Neuronal stem cell (in vitro differentiated cells): ENCODE data around the gene NR3C1.
"Not testable (repeated sequence)": the region's sequence is repeated elsewhere in the genome, so short reads cannot be mapped to it uniquely, and the experiment has no call there.

Experiments
- DNase-seq: peaks from one replicate; pipeline ENCODE4 v3.0.0-alpha.2; 2013; ENCODE audit warnings: low spot score
- H2AFZ ChIP-seq: one replicate; pipeline ENCODE4 v1.6.1; 2013; ENCODE audit warnings: mild to moderate bottlenecking, low read length, inconsistent platforms
- H2AK5ac ChIP-seq: 2 replicates; pipeline ENCODE4 v1.6.1; 2013; ENCODE audit warnings: low read depth, mild to moderate bottlenecking, inconsistent platforms, low read length, moderate library complexity, mixed read lengths
- H2BK120ac ChIP-seq: 2 replicates; pipeline ENCODE4 v1.6.1; 2013; ENCODE audit warnings: low read depth, mild to moderate bottlenecking, inconsistent platforms, low read length, moderate library complexity, mixed read lengths
- H2BK12ac ChIP-seq: one replicate; pipeline ENCODE4 v1.6.1; 2013; ENCODE audit warnings: low read length, inconsistent platforms
- H2BK15ac ChIP-seq: 2 replicates; pipeline ENCODE4 v1.6.1; 2013; ENCODE audit warnings: mild to moderate bottlenecking, low read length, inconsistent platforms, mixed read lengths
- H2BK5ac ChIP-seq: one replicate; pipeline ENCODE4 v1.6.1; 2013; ENCODE audit warnings: inconsistent platforms, mild to moderate bottlenecking, low read length, moderate library complexity
- H3K14ac ChIP-seq: one replicate; pipeline ENCODE4 v1.6.1; 2013; ENCODE audit warnings: low read length, inconsistent platforms
- H3K18ac ChIP-seq: 2 replicates; pipeline ENCODE4 v1.6.1; 2013; ENCODE audit warnings: low read length, inconsistent platforms
- H3K23ac ChIP-seq: 2 replicates; pipeline ENCODE4 v1.6.1; 2013; ENCODE audit warnings: low read depth, mild to moderate bottlenecking, mixed read lengths, low read length, inconsistent platforms; ENCODE audit not compliant: poor library complexity
- H3K27ac ChIP-seq: replicated peaks from 3 replicates; pipeline ENCODE4 v1.5.1; 2013; ENCODE audit warnings: low read length, inconsistent platforms
- H3K27me3 ChIP-seq, 3 experiments: 2 replicates each; pipeline ENCODE4 v1.6.1; 2013; ENCODE audit warnings: low read length in 3 of 3, mild to moderate bottlenecking in 2 of 3, inconsistent platforms in 1 of 3, low read depth in 1 of 3, mixed read lengths in 1 of 3, moderate library complexity in 1 of 3; ENCODE audit not compliant: control insufficient read depth in 3 of 3, insufficient read depth in 3 of 3
- H3K36me3 ChIP-seq, 2 donors: replicated peaks in 1 of 2; 2 replicates each; pipeline ENCODE4 v1.6.1; 2013; ENCODE audit warnings: low read length in 2 of 2; ENCODE audit not compliant: control insufficient read depth in 2 of 2, insufficient read depth in 2 of 2
- H3K4ac ChIP-seq: 2 replicates; pipeline ENCODE4 v1.6.1; 2013; ENCODE audit warnings: inconsistent platforms, mild to moderate bottlenecking, low read length, moderate library complexity
- H3K4me1 ChIP-seq, 2 donors: 1 replicate in 1 of 2; 2 replicates in 1 of 2; pipeline ENCODE4 v1.6.1; 2013; ENCODE audit warnings: low read length in 2 of 2, low read depth in 1 of 2; ENCODE audit not compliant: control insufficient read depth in 2 of 2, insufficient read depth in 1 of 2
- H3K4me2 ChIP-seq: one replicate; pipeline ENCODE4 v1.6.1; 2013; ENCODE audit warnings: mild to moderate bottlenecking, low read length, inconsistent platforms; ENCODE audit not compliant: insufficient read depth, poor library complexity, severe bottlenecking
- H3K4me3 ChIP-seq, 2 donors: 2 replicates each; pipeline ENCODE4 v1.5.1; 2013; ENCODE audit warnings: low read length in 2 of 2, mild to moderate bottlenecking in 2 of 2, inconsistent platforms in 1 of 2, moderate library complexity in 1 of 2
- H3K79me1 ChIP-seq: one replicate; pipeline ENCODE4 v1.6.1; 2013; ENCODE audit warnings: low read depth, mild to moderate bottlenecking, inconsistent platforms, low read length, moderate library complexity
- H3K9ac ChIP-seq: one replicate; pipeline ENCODE4 v1.6.1; 2013; ENCODE audit warnings: mild to moderate bottlenecking, low read depth, low read length, inconsistent platforms; ENCODE audit not compliant: poor library complexity
- H3K9me3 ChIP-seq, 2 donors: replicated peaks in 1 of 2; 2 replicates each; pipeline versions ENCODE3 to v1.6.1; 2013; ENCODE audit warnings: low read length in 2 of 2, mild to moderate bottlenecking in 2 of 2, inconsistent platforms in 1 of 2, low read depth in 1 of 2, mixed read lengths in 1 of 2, moderate library complexity in 1 of 2; ENCODE audit not compliant: control insufficient read depth in 2 of 2, insufficient read depth in 1 of 2
- H4K8ac ChIP-seq: one replicate; pipeline ENCODE4 v1.6.1; 2013; ENCODE audit warnings: low read depth, mild to moderate bottlenecking, inconsistent platforms, low read length, moderate library complexity
- H4K91ac ChIP-seq: one replicate; pipeline ENCODE4 v1.6.1; 2013; ENCODE audit warnings: low read length, low read depth, mild to moderate bottlenecking, inconsistent platforms; ENCODE audit not compliant: poor library complexity
- WGBS, 2 donors: extraction: QIAGEN DNeasy Blood & Tissue Kit; methylation state at CpG; one replicate each; pipeline ENCODE4 v1.1.7; 2013; ENCODE audit warnings: missing lambda C conversion rate in 2 of 2, mixed read lengths in 1 of 2; ENCODE audit not compliant: insufficient read length in 2 of 2, insufficient replicate concordance in 1 of 2; ENCODE audit errors: extremely low coverage in 2 of 2; 5-methylcytosine and 5-hydroxymethylcytosine counted together

The NR3C1 gene

DNA sequence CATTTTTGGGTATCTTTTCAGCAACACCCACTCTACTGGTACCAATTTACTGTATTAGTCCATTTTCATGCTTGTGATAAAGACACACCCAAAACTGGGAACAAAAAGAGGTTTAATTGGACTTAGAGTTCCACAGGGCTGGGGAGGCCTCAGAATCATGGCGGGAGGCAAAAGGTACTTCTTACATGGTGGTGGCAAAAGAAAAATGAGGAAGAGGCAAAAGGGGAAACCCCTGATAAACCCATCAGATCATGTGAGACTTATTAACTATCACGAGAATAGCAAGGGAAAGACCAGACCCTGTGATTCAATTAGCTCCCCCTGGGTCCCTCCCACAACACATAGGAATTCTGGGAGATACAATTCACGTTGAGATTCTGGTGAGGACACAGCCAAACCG is 78.4 kb downstream of the NR3C1 start:
- H3K9me3 ChIP-seq, H3K23ac ChIP-seq, H2BK5ac ChIP-seq, H3K27ac ChIP-seq, H2AK5ac ChIP-seq, H3K14ac ChIP-seq, H3K9ac ChIP-seq, H4K8ac ChIP-seq, H3K36me3 ChIP-seq, DNase-seq, H2BK12ac ChIP-seq, H4K91ac ChIP-seq, H3K79me1 ChIP-seq, H2AFZ ChIP-seq, H3K4me2 ChIP-seq, H2BK15ac ChIP-seq, H3K27me3 ChIP-seq, H3K4me1 ChIP-seq, H3K4ac ChIP-seq, H3K4me3 ChIP-seq, H3K18ac ChIP-seq, H2BK120ac ChIP-seq: not testable (repeated sequence)
- WGBS, 2 donors: no CpG with 5 or more reads among the region's 4 CpGs

- not testable (repeated sequence) for H2AFZ ChIP-seq, DNase-seq, H2AK5ac ChIP-seq, H4K91ac ChIP-seq, H2BK120ac ChIP-seq, H2BK12ac ChIP-seq, H3K4me3 ChIP-seq, H3K4me2 ChIP-seq, H3K4ac ChIP-seq, H4K8ac ChIP-seq, H3K79me1 ChIP-seq, H2BK5ac ChIP-seq, H3K4me1 ChIP-seq, H3K14ac ChIP-seq, H3K18ac ChIP-seq, H3K9me3 ChIP-seq, H3K27ac ChIP-seq, H3K27me3 ChIP-seq, H3K9ac ChIP-seq, H2BK15ac ChIP-seq, H3K23ac ChIP-seq, H3K36me3 ChIP-seq
- no CpG with 5 or more reads among the region's 5 CpGs for WGBS, 2 donors
These were observed 80.4 kb downstream of the NR3C1 start for GRCh38 chr5:143322931-143323630.

DNA sequence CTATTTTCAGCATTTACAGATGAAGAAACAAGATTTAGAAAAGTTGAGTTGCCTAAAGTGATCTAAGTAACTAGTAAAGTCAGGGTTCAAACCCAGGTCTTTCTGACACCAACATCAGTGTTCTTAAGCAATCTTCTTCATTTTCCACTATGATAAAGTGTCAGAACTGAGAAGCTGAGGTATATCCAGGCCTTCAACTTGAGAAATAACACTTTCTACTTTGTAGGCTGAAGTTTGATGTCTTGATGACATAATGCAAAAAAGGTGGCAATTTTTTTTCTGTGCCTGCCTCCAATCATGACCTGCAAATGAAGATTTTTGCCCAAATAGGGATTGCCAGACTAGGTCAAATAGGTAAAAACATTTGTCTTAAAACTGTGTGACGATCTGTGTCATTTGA is 81.3 kb downstream of the NR3C1 start:
- DNase-seq: no peak
- Histone ChIP-seq H2BK120ac (no peak overlapping the region), H3K4me3 (no peak overlapping the region), H2BK15ac (no peak overlapping the region), H3K18ac (no peak overlapping the region), H2BK5ac (no peak overlapping the region), H3K9ac (no peak overlapping the region), H3K79me1 (no peaks in the 10 kb centered on the region), H3K4me1 (no peaks in the 10 kb centered on the region), H3K36me3 (no peaks in the 10 kb centered on the region), H3K14ac (no peak overlapping the region), H2BK12ac (no peak overlapping the region), H3K27me3 (no peaks in the 10 kb centered on the region), H3K9me3 (no peaks in the 10 kb centered on the region), H2AFZ (no peak overlapping the region), H2AK5ac (no peak overlapping the region), H3K4me2 (no peak overlapping the region), H3K23ac (no peak overlapping the region), H3K27ac (no peak overlapping the region), H4K8ac (no peak overlapping the region), H3K4ac (no peak overlapping the region), H4K91ac (no peak overlapping the region)
- no CpG with 5 or more reads among the region's 1 CpG for WGBS, 2 donors

DNA sequence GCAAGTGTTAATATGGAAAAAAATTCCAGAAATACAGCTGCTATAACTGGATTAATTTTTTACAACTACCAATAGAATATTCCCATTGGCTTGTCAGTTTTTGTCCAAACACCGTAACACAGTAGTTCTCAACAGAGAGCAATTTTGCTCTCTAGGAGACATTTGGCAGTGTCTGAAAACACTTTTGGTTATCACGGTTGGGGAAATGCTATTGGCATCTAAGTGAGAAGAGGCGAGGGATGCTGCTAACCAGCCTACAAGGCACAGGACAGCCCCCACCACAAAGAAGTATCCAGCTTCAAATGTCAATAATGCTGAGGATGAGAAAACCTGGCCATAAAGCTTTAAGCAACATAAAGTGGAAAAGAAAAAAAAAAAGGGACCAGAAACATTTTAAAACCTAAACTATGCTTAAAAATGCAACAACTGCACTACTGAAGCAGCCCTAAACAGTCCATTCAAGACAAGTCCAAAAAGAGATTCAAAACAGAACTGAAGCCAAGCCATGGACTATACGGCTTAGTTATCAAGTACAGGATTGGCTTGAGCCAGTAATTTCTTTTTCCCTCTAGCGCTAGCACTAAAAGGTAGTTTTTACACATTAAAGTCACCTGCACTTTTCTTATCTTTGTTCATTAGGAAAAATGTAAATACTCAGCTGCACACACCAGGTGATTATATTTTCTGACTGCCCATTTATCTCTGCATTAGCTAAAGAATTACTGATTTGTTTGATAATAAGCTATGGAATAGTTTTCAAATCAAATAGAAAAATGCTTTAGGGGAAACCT is 83.9 kb downstream of the NR3C1 start:
- no peak for DNase-seq
- Histone ChIP-seq H2AK5ac (no peak overlapping the region), H3K36me3 (no peaks in the 10 kb centered on the region), H3K4me3 (no peak overlapping the region), H3K4me1 (peaks cover 0 to 2% of the 10 kb centered on the region in 2 donors), H3K4me2 (no peak overlapping the region), H3K27me3 (no peaks in the 10 kb centered on the region), H2BK5ac (no peak overlapping the region), H2BK120ac (no peak overlapping the region), H3K18ac (no peak overlapping the region), H4K8ac (no peak overlapping the region), H2BK15ac (no peak overlapping the region), H3K4ac (no peak overlapping the region), H3K79me1 (no peaks in the 10 kb centered on the region), H3K14ac (no peak overlapping the region), H2AFZ (no peak overlapping the region), H2BK12ac (no peak overlapping the region), H3K27ac (no peak overlapping the region), H4K91ac (no peak overlapping the region), H3K23ac (no peak overlapping the region), H3K9me3 (no peaks in the 10 kb centered on the region), H3K9ac (no peak overlapping the region)
- WGBS, 2 donors: no CpG with 5 or more reads among the region's 5 CpGs
